Right atrium auricular region (tissue), 2 donors: ENCODE measurements around the gene KHDRBS2. TPM values are rescaled to one million over a fixed set of nuclear protein-coding genes. Genes with fewer than 3 reads are reported as not detected.

ENCODE experiments used
- DNase-seq: peaks from one replicate; pipeline ENCODE4 v3.0.0-alpha.2; 2019; ENCODE audit warnings: low spot score
- H3K27ac ChIP-seq, 2 donors: fragments of 200-600 bp; sonication (generic); 1 replicate in 1 of 2; 2 replicates in 1 of 2; pipeline ENCODE4 v1.5.1; 2016 to 2019
- H3K27me3 ChIP-seq, 2 donors: fragments of 200-600 bp; sonication (generic); one replicate each; pipeline versions ENCODE4 v1.5.1 to v1.6.0; 2017 to 2019
- H3K36me3 ChIP-seq: fragments of 200-600 bp; sonication (generic); one replicate; pipeline ENCODE4 v1.5.1; 2016
- H3K4me1 ChIP-seq, 2 donors: fragments of 200-600 bp; sonication (generic); one replicate each; pipeline versions ENCODE4 v1.5.1 to v1.6.0; 2017 to 2019
- H3K4me3 ChIP-seq, 2 donors: fragments of 200-600 bp; sonication (generic); 1 replicate in 1 of 2; 2 replicates in 1 of 2; pipeline ENCODE4 v1.5.1; 2017 to 2019; ENCODE audit warnings: mild to moderate bottlenecking in 1 of 2, moderate library complexity in 1 of 2
- H3K9me3 ChIP-seq, 2 donors: fragments of 200-600 bp; sonication (generic); one replicate each; pipeline ENCODE4 v1.5.1; 2019
- total RNA-seq, 2 donors: library from RNA; depleted of rRNA; stranded (reverse); fragments of >200 nt; gene quantifications; one replicate each; pipeline ENCODE4 v1.1.0, GENCODE V29; 2016
- TF ChIP-seq, protein P1 (sequence below), 2 donors: fragments of 200-600 bp; sonication (generic); IDR thresholded peaks; one replicate each; pipeline ENCODE4 v1.5.1; 2019; ENCODE audit warnings: antibody characterized with exemption in 2 of 2

The KHDRBS2 gene
- total RNA-seq, 2 donors from 2014 or later, result not detected

DNA sequence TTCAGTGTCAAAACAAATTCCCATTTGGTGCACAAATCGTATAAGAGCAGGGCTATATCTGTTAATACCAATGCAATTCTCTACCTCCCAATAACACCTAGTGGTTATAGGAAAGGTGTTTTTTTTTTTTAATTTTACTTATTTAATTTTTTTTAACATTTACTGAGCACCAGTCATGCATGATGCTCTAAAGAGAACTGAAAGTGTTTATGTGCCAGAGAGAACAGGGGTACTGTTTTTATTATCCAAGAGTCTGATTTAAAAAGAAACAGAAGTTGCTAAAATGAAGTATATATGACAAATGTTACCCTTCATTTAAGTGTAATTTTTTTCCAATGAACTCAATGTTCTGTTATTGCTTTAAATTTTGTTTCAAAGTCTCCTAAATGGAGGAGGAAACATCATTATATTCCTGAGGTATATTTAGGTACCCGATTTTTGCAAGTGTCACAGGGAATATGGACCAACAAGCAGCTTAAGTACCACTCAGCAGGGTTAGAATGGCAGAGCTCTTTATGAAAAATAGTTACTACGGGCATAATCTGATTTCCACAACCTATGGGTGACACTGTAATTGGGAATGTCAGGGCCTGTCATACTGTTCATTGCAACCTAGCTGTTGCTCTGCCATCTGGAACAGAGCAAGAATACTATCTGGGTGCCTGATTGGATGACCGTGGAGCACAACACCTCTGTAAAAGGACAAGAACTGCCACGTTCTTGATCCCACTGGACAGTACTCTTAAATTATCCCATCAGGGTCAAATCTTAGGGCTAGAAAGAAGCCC is 195.4 kb downstream of the KHDRBS2 start:
- H3K9me3 ChIP-seq, result no peaks in the 10 kb centered on the region
- H3K36me3 ChIP-seq, result no peaks in the 10 kb centered on the region
- DNase-seq, result no peak
- TF ChIP-seq, protein P1, sequence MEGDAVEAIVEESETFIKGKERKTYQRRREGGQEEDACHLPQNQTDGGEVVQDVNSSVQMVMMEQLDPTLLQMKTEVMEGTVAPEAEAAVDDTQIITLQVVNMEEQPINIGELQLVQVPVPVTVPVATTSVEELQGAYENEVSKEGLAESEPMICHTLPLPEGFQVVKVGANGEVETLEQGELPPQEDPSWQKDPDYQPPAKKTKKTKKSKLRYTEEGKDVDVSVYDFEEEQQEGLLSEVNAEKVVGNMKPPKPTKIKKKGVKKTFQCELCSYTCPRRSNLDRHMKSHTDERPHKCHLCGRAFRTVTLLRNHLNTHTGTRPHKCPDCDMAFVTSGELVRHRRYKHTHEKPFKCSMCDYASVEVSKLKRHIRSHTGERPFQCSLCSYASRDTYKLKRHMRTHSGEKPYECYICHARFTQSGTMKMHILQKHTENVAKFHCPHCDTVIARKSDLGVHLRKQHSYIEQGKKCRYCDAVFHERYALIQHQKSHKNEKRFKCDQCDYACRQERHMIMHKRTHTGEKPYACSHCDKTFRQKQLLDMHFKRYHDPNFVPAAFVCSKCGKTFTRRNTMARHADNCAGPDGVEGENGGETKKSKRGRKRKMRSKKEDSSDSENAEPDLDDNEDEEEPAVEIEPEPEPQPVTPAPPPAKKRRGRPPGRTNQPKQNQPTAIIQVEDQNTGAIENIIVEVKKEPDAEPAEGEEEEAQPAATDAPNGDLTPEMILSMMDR (IDR thresholded peaks at IDR 0.05), result no peak
- H3K27ac ChIP-seq, result no peak overlapping the region
- H3K27me3 ChIP-seq, result no peaks in the 10 kb centered on the region
- no peak overlapping the region for H3K4me3 ChIP-seq
- no peaks in the 10 kb centered on the region for H3K4me1 ChIP-seq

DNA sequence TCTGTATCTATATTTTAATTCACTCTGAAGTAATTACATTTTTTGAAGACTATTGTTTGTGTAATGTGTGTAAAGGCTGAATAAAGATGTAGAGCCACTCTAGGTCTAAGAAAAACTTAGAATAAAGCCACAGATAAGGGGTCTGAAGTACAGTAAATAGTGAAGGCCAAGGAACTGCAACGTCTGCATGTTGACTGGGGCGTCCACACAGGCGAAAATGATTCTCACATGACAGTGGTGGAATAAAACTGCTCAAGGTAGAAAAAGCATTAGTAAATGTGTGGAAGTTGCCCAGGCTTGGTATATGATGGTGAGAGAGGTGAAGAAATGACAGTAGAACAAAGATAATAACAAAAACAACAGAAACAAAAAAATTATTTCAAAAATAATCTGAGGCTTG is 196.2 kb downstream of the KHDRBS2 start:
- Histone ChIP-seq H3K36me3 (no peaks in the 10 kb centered on the region), H3K27ac (no peak overlapping the region), H3K27me3 (no peaks in the 10 kb centered on the region), H3K9me3 (no peaks in the 10 kb centered on the region), H3K4me3 (no peak overlapping the region), H3K4me1 (no peaks in the 10 kb centered on the region)
- no peak for DNase-seq
- TF ChIP-seq, protein P1 (IDR thresholded peaks at IDR 0.05), result no peak

- H3K4me1 ChIP-seq, result no peaks in the 10 kb centered on the region
- no peaks in the 10 kb centered on the region for H3K36me3 ChIP-seq
- no peaks in the 10 kb centered on the region for H3K9me3 ChIP-seq
- DNase-seq, result no peak
- no peaks in the 10 kb centered on the region for H3K27me3 ChIP-seq
- H3K27ac ChIP-seq, result no peak overlapping the region
- H3K4me3 ChIP-seq, result no peak overlapping the region
- TF ChIP-seq, protein P1 (IDR thresholded peaks at IDR 0.05), result no peak
Measured at GRCh38 chr6:62086047-62086446, 200.0 kb downstream of the KHDRBS2 start.

DNA sequence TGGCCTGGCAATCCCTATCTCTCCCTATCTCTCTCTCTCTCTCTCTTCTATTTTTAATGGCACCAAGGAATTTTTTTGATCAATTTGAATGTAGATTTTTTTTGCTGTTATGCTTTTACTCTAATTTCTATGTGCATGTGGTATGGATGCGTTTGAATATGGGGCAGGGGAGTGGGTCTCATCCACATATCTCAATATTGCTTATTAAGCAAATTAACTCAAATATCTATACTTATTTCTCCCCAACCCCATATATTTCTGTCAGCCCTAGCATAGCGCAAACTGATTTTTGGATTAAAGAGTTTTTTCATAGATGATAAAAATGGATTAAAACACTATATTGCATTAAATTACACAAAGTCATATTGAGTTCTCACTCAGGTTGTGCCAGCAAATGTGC is 210.2 kb downstream of the KHDRBS2 start:
- Histone ChIP-seq H3K4me3 (no peak overlapping the region), H3K36me3 (no peaks in the 10 kb centered on the region), H3K4me1 (no peaks in the 10 kb centered on the region), H3K9me3 (no peaks in the 10 kb centered on the region), H3K27ac (no peak overlapping the region), H3K27me3 (no peaks in the 10 kb centered on the region)
- TF ChIP-seq, protein P1 (IDR thresholded peaks at IDR 0.05), result no peak
- no peak for DNase-seq

GRCh38 chr6:62059901-62060300 is 226.1 kb downstream of the KHDRBS2 start:
- Histone ChIP-seq H3K27ac (no peak overlapping the region), H3K27me3 (no peaks in the 10 kb centered on the region), H3K36me3 (no peaks in the 10 kb centered on the region), H3K9me3 (no peaks in the 10 kb centered on the region), H3K4me1 (no peaks in the 10 kb centered on the region), H3K4me3 (no peak overlapping the region)
- TF ChIP-seq, protein P1 (IDR thresholded peaks at IDR 0.05), result no peak
- no peak for DNase-seq

GRCh38 chr6:62057300-62057699 is 228.7 kb downstream of the KHDRBS2 start:
- Histone ChIP-seq H3K4me1 (no peaks in the 10 kb centered on the region), H3K9me3 (no peaks in the 10 kb centered on the region), H3K4me3 (no peak overlapping the region), H3K27me3 (no peaks in the 10 kb centered on the region), H3K36me3 (no peaks in the 10 kb centered on the region), H3K27ac (no peak overlapping the region)
- TF ChIP-seq, protein P1 (IDR thresholded peaks at IDR 0.05), result no peak
- DNase-seq, result no peak
